Esophagus (tissue), 2 donors: ENCODE data around the gene ELF5. TPM values are rescaled to one million over a fixed set of nuclear protein-coding genes. Genes with fewer than 3 reads are reported as not detected.

Source experiments
- H3K27ac ChIP-seq, 2 donors: one replicate each; pipeline ENCODE4 v1.5.1; 2013; ENCODE audit warnings: low read depth in 2 of 2, mild to moderate bottlenecking in 2 of 2, inconsistent platforms in 1 of 2, low read length in 1 of 2, moderate library complexity in 1 of 2
- H3K27me3 ChIP-seq, 2 donors: one replicate each; pipeline ENCODE4 v1.6.1; 2013; ENCODE audit warnings: low read length in 2 of 2, control low read depth in 1 of 2, mild to moderate bottlenecking in 1 of 2; ENCODE audit not compliant: insufficient read depth in 2 of 2, control insufficient read depth in 1 of 2
- H3K36me3 ChIP-seq, 2 donors: one replicate each; pipeline ENCODE4 v1.6.1; 2013; ENCODE audit warnings: low read length in 1 of 2; ENCODE audit not compliant: control insufficient read depth in 2 of 2, insufficient read depth in 2 of 2
- H3K4me1 ChIP-seq, 2 donors: one replicate each; pipeline ENCODE4 v1.6.1; 2013; ENCODE audit warnings: low read length in 1 of 2; ENCODE audit not compliant: control insufficient read depth in 2 of 2, insufficient read depth in 2 of 2
- H3K4me3 ChIP-seq, 2 donors: one replicate each; pipeline ENCODE4 v1.5.1; 2013; ENCODE audit warnings: low read length in 2 of 2, mild to moderate bottlenecking in 2 of 2, low read depth in 1 of 2, moderate library complexity in 1 of 2
- H3K9me3 ChIP-seq, 2 donors: one replicate each; pipeline ENCODE4 v1.6.1; 2013; ENCODE audit warnings: mild to moderate bottlenecking in 2 of 2, low read depth in 1 of 2, low read length in 1 of 2, moderate library complexity in 1 of 2; ENCODE audit not compliant: control insufficient read depth in 2 of 2, insufficient read depth in 1 of 2
- WGBS, 2 donors: extraction: QIAGEN DNeasy Blood & Tissue Kit; methylation state at CpG; one replicate each; pipeline ENCODE4 v1.1.7; 2013; 5-methylcytosine and 5-hydroxymethylcytosine counted together
- polyA plus RNA-seq, 2 donors: library from polyadenylated mRNA; stranded (reverse); fragments of 200-250 nt; gene quantifications; one replicate each; pipeline ENCODE4 v1.2.3, GENCODE V29; 2013
- donor health status: healthy with polysubstance abuse.
- donor health status: Bipolar disorder and iron deficiency.

ELF5 gene
- under 1 TPM; 0.41 to 0.47 TPM for polyA plus RNA-seq

- H3K27ac ChIP-seq, result no peak within 1 kb of the TSS
- H3K4me3 ChIP-seq, result no peak within 1 kb of the TSS
- peaks cover 0 to 7% of the 10 kb centered on the region in 2 donors for H3K4me1 ChIP-seq
- WGBS, 2 donors, result 78 to 82% methylated on average over 17 of the region's 17 CpGs
- no peaks in the 10 kb centered on the region for H3K36me3 ChIP-seq
- H3K27me3 ChIP-seq, result no peaks in the 10 kb centered on the region
- no peaks in the 10 kb centered on the region for H3K9me3 ChIP-seq
These were observed at the start of gene ELF5 for GRCh38 chr11:34513682-34514449. Gene ELF5, minus strand, starts transcription at chr11:34513794. Its CDS starts 8,045 bp downstream, at chr11:34505749.

GRCh38 chr11:34562976-34563375, 49.4 kb upstream of the ELF5 start:
- Histone ChIP-seq H3K27ac (no peak overlapping the region), H3K4me1 (peaks cover 0 to 4% of the 10 kb centered on the region in 2 donors), H3K27me3 (peaks cover 0 to 13% of the 10 kb centered on the region in 2 donors), H3K4me3 (no peak overlapping the region), H3K36me3 (no peaks in the 10 kb centered on the region), H3K9me3 (no peaks in the 10 kb centered on the region)
- WGBS, 2 donors, result 73 to 80% methylated on average over 2 of the region's 2 CpGs

- Histone ChIP-seq H3K27me3 (peaks cover 0 to 13% of the 10 kb centered on the region in 2 donors), H3K4me1 (peaks cover 0 to 4% of the 10 kb centered on the region in 2 donors), H3K36me3 (no peaks in the 10 kb centered on the region), H3K27ac (no peak overlapping the region), H3K9me3 (no peaks in the 10 kb centered on the region), H3K4me3 (no peak overlapping the region)
- 68 to 76% methylated on average over 4 of the region's 4 CpGs for WGBS, 2 donors
These were observed 46.9 kb upstream of the ELF5 start for GRCh38 chr11:34560511-34560910.

GRCh38 chr11:34558673-34559072, 45.1 kb upstream of the ELF5 start:
- H3K9me3 ChIP-seq, result no peaks in the 10 kb centered on the region
- no peaks in the 10 kb centered on the region for H3K4me1 ChIP-seq
- no peak overlapping the region for H3K4me3 ChIP-seq
- H3K36me3 ChIP-seq, result no peaks in the 10 kb centered on the region
- 52 to 65% methylated on average over 4 of the region's 4 CpGs for WGBS, 2 donors
- H3K27me3 ChIP-seq, result peaks cover 0 to 13% of the 10 kb centered on the region in 2 donors
- no peak overlapping the region for H3K27ac ChIP-seq

GRCh38 chr11:34558211-34558610, 44.6 kb upstream of the ELF5 start:
- H3K36me3 ChIP-seq, result no peaks in the 10 kb centered on the region
- WGBS, 2 donors, result 28 to 45% methylated on average over 1 of the region's 1 CpG
- H3K4me1 ChIP-seq, result no peaks in the 10 kb centered on the region
- H3K27ac ChIP-seq, result no peak overlapping the region
- H3K9me3 ChIP-seq, result no peaks in the 10 kb centered on the region
- H3K4me3 ChIP-seq, result no peak overlapping the region
- H3K27me3 ChIP-seq, result peaks cover 0 to 13% of the 10 kb centered on the region in 2 donors

GRCh38 chr11:34552270-34552669, 38.7 kb upstream of the ELF5 start:
- H3K4me1 ChIP-seq, result no peaks in the 10 kb centered on the region
- H3K27me3 ChIP-seq, result peaks cover 0 to 4% of the 10 kb centered on the region in 2 donors
- 71 to 74% methylated on average over 3 of the region's 3 CpGs for WGBS, 2 donors

GRCh38 chr11:34549271-34549670, 35.7 kb upstream of the ELF5 start:
- Histone ChIP-seq H3K36me3 (no peaks in the 10 kb centered on the region), H3K4me3 (no peak overlapping the region), H3K9me3 (no peaks in the 10 kb centered on the region), H3K4me1 (no peaks in the 10 kb centered on the region), H3K27ac (no peak overlapping the region), H3K27me3 (peaks cover 0 to 4% of the 10 kb centered on the region in 2 donors)
- 53 to 66% methylated on average over 5 of the region's 5 CpGs for WGBS, 2 donors

More at GRCh38 chr11:34552270-34552669, 38.7 kb upstream of the ELF5 start:
- H3K36me3 ChIP-seq, result no peaks in the 10 kb centered on the region
- H3K4me3 ChIP-seq, result no peak overlapping the region
- no peaks in the 10 kb centered on the region for H3K9me3 ChIP-seq
- H3K27ac ChIP-seq, result no peak overlapping the region

- Histone ChIP-seq H3K27ac (no peak overlapping the region), H3K9me3 (no peaks in the 10 kb centered on the region), H3K36me3 (no peaks in the 10 kb centered on the region), H3K4me1 (no peaks in the 10 kb centered on the region), H3K27me3 (peaks cover 0 to 4% of the 10 kb centered on the region in 2 donors), H3K4me3 (no peak overlapping the region)
- 93 to 94% methylated on average over 4 of the region's 4 CpGs for WGBS, 2 donors
These were observed 34.7 kb upstream of the ELF5 start for GRCh38 chr11:34548278-34548677.

- Histone ChIP-seq H3K36me3 (no peaks in the 10 kb centered on the region), H3K4me3 (no peak overlapping the region), H3K27me3 (peaks cover 0 to 4% of the 10 kb centered on the region in 2 donors), H3K9me3 (no peaks in the 10 kb centered on the region), H3K4me1 (no peaks in the 10 kb centered on the region), H3K27ac (no peak overlapping the region)
- 65 to 67% methylated on average over 6 of the region's 6 CpGs for WGBS, 2 donors
These were observed 33.1 kb upstream of the ELF5 start for GRCh38 chr11:34546511-34547209.
